Cardiac septum (tissue), 1 donor: ENCODE measurements around the gene ZBTB7C. TPM values are rescaled to one million over a fixed set of nuclear protein-coding genes. Genes with fewer than 3 reads are reported as not detected.

Source experiments
- DNase-seq: peaks from one replicate; pipeline ENCODE4 v3.0.0-alpha.2; 2020; ENCODE audit warnings: low spot score
- intact Hi-C: fragments of 100-400 bp; cut with DNase I; formaldehyde crosslinking; loops from one replicate; pipeline ENCODE4 v1.14.0; 2022
- total RNA-seq: library from RNA; stranded (reverse); fragmentation: NEBNext Ultra II Directional; extraction: Animal tissue kit (Norgen Biotek cat#: 25700); gene quantifications from one replicate; pipeline ENCODE4 v1.2.1, GENCODE V29; 2021
- donor health status: DM: no; HTN: no; CAD: no.

Gene ZBTB7C
- total RNA-seq, 1 donor from 2014 or later, result 8.0 TPM

GRCh38 chr18:47983946-47984345 is 425.2 kb downstream of the ZBTB7C start:
- intact Hi-C loops, result no loop called here
- no peak for DNase-seq

GRCh38 chr18:47983055-47983454 is 426.1 kb downstream of the ZBTB7C start:
- intact Hi-C loops, result no loop called here
- no peak for DNase-seq

- intact Hi-C loops, result no loop called here
- no peak for DNase-seq
Observed at GRCh38 chr18:47981830-47982229, 427.4 kb downstream of the ZBTB7C start.

GRCh38 chr18:47981320-47981719 is 427.9 kb downstream of the ZBTB7C start:
- DNase-seq, result no peak
- intact Hi-C loops, result no loop called here

- intact Hi-C loops, result no loop called here
- no peak for DNase-seq
Observed at GRCh38 chr18:47979611-47980200, 429.5 kb downstream of the ZBTB7C start.

GRCh38 chr18:47978603-47979002 is 430.6 kb downstream of the ZBTB7C start:
- intact Hi-C loops, result no loop called here
- no peak for DNase-seq

- intact Hi-C loops, result no loop called here
- no peak for DNase-seq
Observed at GRCh38 chr18:47978141-47978540, 431.0 kb downstream of the ZBTB7C start.

Other genes starting within 250 kb of the ZBTB7C start
- 84.3 TPM for gene CTIF, start 129.6 kb upstream of the ZBTB7C start, total RNA-seq